Endothelial cell of umbilical vein (primary cell): ENCODE results near the gene NRF1. TPM values are rescaled to one million over a fixed set of nuclear protein-coding genes. Genes with fewer than 3 reads are reported as not detected.
"Not testable (repeated sequence)": the region's sequence is repeated elsewhere in the genome, so short reads cannot be mapped to it uniquely, and the experiment has no call there.

Experiments used
- Bru-seq: library from RNA; stranded (reverse); fragments of 400-500 nt; gene quantifications from one replicate; lab custom pipeline; 2021; lab: Mats Ljungman, UMichigan
- BruChase-seq, 2 experiments: library from RNA; stranded (reverse); fragments of 400-500 nt; gene quantifications; one replicate each; lab custom pipeline; 2021; lab: Mats Ljungman, UMichigan
- BruUV-seq: library from RNA; stranded (reverse); fragments of 400-500 nt; replicated peaks from 2 replicates; lab custom pipeline; 2021; lab: Mats Ljungman, UMichigan
- CTCF ChIA-PET: fragments of 300-600, 350-600 bp; sonication (Branson Sonifier 250); formaldehyde crosslinking; loops from one replicate; lab custom pipeline; 2021; ENCODE audit warnings: antibody characterized with exemption, inconsistent platforms; lab: Charles Lee
- POLR2A ChIA-PET: fragments of 300-600, 350-600 bp; sonication (Branson Sonifier 250); formaldehyde crosslinking; loops from one replicate; lab custom pipeline; 2021; ENCODE audit warnings: antibody characterized with exemption, inconsistent platforms; lab: Charles Lee
- DNase-seq: peaks from one replicate; pipeline ENCODE4 v3.0.0-alpha.2; 2011; ENCODE audit warnings: low read depth, low spot score
- FAIRE-seq: peaks from 2 replicates; lab custom pipeline; 2011; peaks lifted over from hg19 to GRCh38; lab: Jason Lieb, UNC
- H2AFZ ChIP-seq: 2 replicates; pipeline ENCODE4 v1.6.0; 2012; ENCODE audit warnings: low read depth, low read length, control low read depth, inconsistent platforms
- H3K27ac ChIP-seq: 2 replicates; pipeline ENCODE4 v1.5.1; 2011; ENCODE audit warnings: low read depth, mild to moderate bottlenecking, control low read depth, low read length, moderate library complexity; ENCODE audit not compliant: insufficient read depth
- H3K27me3 ChIP-seq, 2 experiments: 2 replicates each; pipeline versions ENCODE4 v1.6.0 to v1.6.1; 2011; ENCODE audit warnings: low read length in 2 of 2, mixed read lengths in 1 of 2; ENCODE audit not compliant: control insufficient read depth in 2 of 2, insufficient read depth in 2 of 2
- H3K36me3 ChIP-seq, 2 experiments: 2 replicates in 1 of 2; 3 replicates in 1 of 2; pipeline ENCODE4 v1.5.1; 2011; ENCODE audit warnings: low read length in 2 of 2, mild to moderate bottlenecking in 1 of 2, moderate library complexity in 1 of 2; ENCODE audit not compliant: control insufficient read depth in 2 of 2, insufficient read depth in 2 of 2; ENCODE audit errors: extremely low read depth in 1 of 2
- H3K4me1 ChIP-seq: 3 replicates; pipeline ENCODE4 v1.5.1; 2011; ENCODE audit warnings: mild to moderate bottlenecking, low read length; ENCODE audit not compliant: control insufficient read depth, insufficient read depth; ENCODE audit errors: extremely low read depth
- H3K4me2 ChIP-seq: 2 replicates; pipeline ENCODE4 v1.6.1; 2011; ENCODE audit warnings: low read length, control low read depth, mixed read lengths; ENCODE audit not compliant: insufficient read depth
- H3K4me3 ChIP-seq, 3 experiments: fragments of 200-600 bp in 1 of 3; sonication (generic), shearing (Covaris generic) in 1 of 3; replicated peaks in 1 of 3; 2 replicates each; pipeline ENCODE4 v1.5.1; 2011 to 2016; ENCODE audit warnings: control low read depth in 3 of 3, low read length in 3 of 3, mild to moderate bottlenecking in 2 of 3, inconsistent platforms in 1 of 3, low read depth in 1 of 3, moderate library complexity in 1 of 3; ENCODE audit not compliant: insufficient read depth in 1 of 3
- H3K79me2 ChIP-seq: 2 replicates; pipeline ENCODE4 v1.6.0; 2012; ENCODE audit warnings: low read length, inconsistent platforms; ENCODE audit not compliant: control insufficient read depth, insufficient read depth
- H3K9ac ChIP-seq: replicated peaks from 2 replicates; pipeline ENCODE3; 2011; ENCODE audit warnings: low read length, control low read depth; ENCODE audit not compliant: insufficient read depth; ENCODE audit errors: extremely low read depth
- H3K9me1 ChIP-seq: replicated peaks from 3 replicates; pipeline ENCODE4 v1.6.0; 2011; ENCODE audit warnings: mild to moderate bottlenecking, low read length; ENCODE audit not compliant: control insufficient read depth, insufficient read depth; ENCODE audit errors: extremely low read depth
- H3K9me3 ChIP-seq: replicated peaks from 2 replicates; pipeline ENCODE4 v1.5.1; 2012; ENCODE audit warnings: low read length, inconsistent platforms; ENCODE audit not compliant: control insufficient read depth, insufficient read depth
- H4K20me1 ChIP-seq: replicated peaks from 2 replicates; pipeline ENCODE3; 2011; ENCODE audit warnings: mild to moderate bottlenecking, low read length; ENCODE audit not compliant: control insufficient read depth, insufficient read depth; ENCODE audit errors: extremely low read depth
- EZH2 ChIP-seq: IDR thresholded peaks from 2 replicates; pipeline ENCODE4 v1.6.1; 2012; ENCODE audit warnings: borderline replicate concordance, low read depth, mild to moderate bottlenecking, moderate library complexity, low read length, inconsistent platforms; ENCODE audit not compliant: severe bottlenecking
- FOS ChIP-seq: IDR thresholded peaks from 2 replicates; pipeline ENCODE4 v1.6.1; 2011; ENCODE audit warnings: mild to moderate bottlenecking, low read length, moderate library complexity, borderline replicate concordance; ENCODE audit not compliant: insufficient read depth
- GATA2 ChIP-seq: IDR thresholded peaks from 2 replicates; pipeline ENCODE4 v1.7.0; 2011; ENCODE audit warnings: low read depth, mild to moderate bottlenecking, moderate library complexity, mixed read lengths, low read length; ENCODE audit not compliant: insufficient read length, insufficient read depth
- JUN ChIP-seq: IDR thresholded peaks from 2 replicates; pipeline ENCODE4 v1.6.1; 2011; ENCODE audit warnings: borderline replicate concordance, low read depth; ENCODE audit not compliant: insufficient read length, insufficient read depth
- MYC ChIP-seq: IDR thresholded peaks from one replicate; pipeline ENCODE4 v1.6.1; 2011; ENCODE audit warnings: mild to moderate bottlenecking, low read depth, low read length
- POLR2A ChIP-seq: IDR thresholded peaks from 2 replicates; pipeline ENCODE4 v1.6.1; 2012; ENCODE audit warnings: low read depth, mild to moderate bottlenecking, control low read depth, low read length
- POLR2AphosphoS5 ChIP-seq: IDR thresholded peaks from 2 replicates; pipeline ENCODE4 v1.6.1; 2012; ENCODE audit warnings: low read depth, mild to moderate bottlenecking, control low read depth, low read length, moderate library complexity; ENCODE audit not compliant: insufficient read depth
- dilution Hi-C: fragments of 300-500 bp; cut with MboI; formaldehyde crosslinking; loops from one replicate; pipeline ENCODE4 v1.15.0; 2019; ENCODE audit warnings: low sequenced_read_pairs; ENCODE audit not compliant: extremely low pct_ligation_motif_present
- intact Hi-C: fragments of 100-400 bp; cut with micrococcal nuclease; formaldehyde crosslinking; loops from one replicate; pipeline ENCODE4 v1.10.0; 2022
- long read RNA-seq: library from polyadenylated mRNA; stranded (forward); transcript quantifications from one replicate; pipeline ENCODE4 v2.0.0, GENCODE V29; 2021
- polyA minus RNA-seq, 3 experiments: library from RNA; depleted of rRNA, polyadenylated mRNA; stranded (reverse); fragments of >200 nt; gene quantifications; 1 replicate in 1 of 3; 2 replicates in 2 of 3; pipeline ENCODE4 v1.2.3, GENCODE V29; 2011
- polyA plus RNA-seq, 4 experiments: library from polyadenylated mRNA; depleted of rRNA in 3 of 4; stranded (reverse) in 3 of 4; unstranded in 1 of 4; fragments of >200 nt; gene quantifications; 2 replicates each; pipeline versions ENCODE4 v1.2.1 to v1.2.3, GENCODE V29; 2011 to 2012; ENCODE audit warnings: missing spikeins in 1 of 4
- total RNA-seq: library from RNA; stranded (reverse); gene quantifications from 2 replicates; pipeline ENCODE4 v1.2.3, GENCODE V29; 2021
- TF ChIP-seq, protein P1 (sequence below), 2 donors: IDR thresholded peaks; 1 replicate in 1 of 2; 2 replicates in 1 of 2; pipeline ENCODE4 v1.5.1; 2011; ENCODE audit warnings: low read length in 2 of 2, mild to moderate bottlenecking in 2 of 2, moderate library complexity in 2 of 2, control low read depth in 1 of 2, inconsistent platforms in 1 of 2, low read depth in 1 of 2; ENCODE audit not compliant: insufficient read depth in 1 of 2; ENCODE audit errors: extremely low read depth in 1 of 2
- TF ChIP-seq, protein P2 (sequence below): IDR thresholded peaks from 2 replicates; pipeline ENCODE4 v1.6.1; 2011; ENCODE audit not compliant: insufficient read depth, insufficient read length

NRF1 gene
- total RNA-seq (17.4 and 20.3 TPM in 2 replicates), polyA plus RNA-seq (12.3 and 14.6 TPM in 2 replicates), polyA minus RNA-seq (47.2 and 53.1 TPM in 2 replicates), Bru-seq, nascent RNA (percentile 82 among the genes with signal in this experiment), BruChase-seq, experiment 1, labeled RNA remaining after a 6-hour chase (percentile 81 among the genes with signal in this experiment), BruChase-seq, experiment 2, labeled RNA remaining after a 2-hour chase (percentile 72 among the genes with signal in this experiment)
- 10.7 and 11.5 TPM in 2 replicates for polyA plus RNA-seq (2011; cell fraction: cytosol; rRNA removed)
- 33.9 and 34.1 TPM in 2 replicates for polyA plus RNA-seq (2011; cell fraction: nucleus; rRNA removed)
- 8.0 and 10.5 TPM in 2 replicates for polyA plus RNA-seq (2012)
- polyA minus RNA-seq (2011; cell fraction: cytosol; rRNA and poly(A)+ RNA removed), result 17.7 TPM
- 37.5 and 63.6 TPM in 2 replicates for polyA minus RNA-seq (2011; cell fraction: nucleus; rRNA and poly(A)+ RNA removed)
- long read RNA-seq, partial matches to known transcripts, result 1 of 36 reads
- long read RNA-seq, other reads (novel, unspliced or antisense), result 25 of 36 reads

DNA sequence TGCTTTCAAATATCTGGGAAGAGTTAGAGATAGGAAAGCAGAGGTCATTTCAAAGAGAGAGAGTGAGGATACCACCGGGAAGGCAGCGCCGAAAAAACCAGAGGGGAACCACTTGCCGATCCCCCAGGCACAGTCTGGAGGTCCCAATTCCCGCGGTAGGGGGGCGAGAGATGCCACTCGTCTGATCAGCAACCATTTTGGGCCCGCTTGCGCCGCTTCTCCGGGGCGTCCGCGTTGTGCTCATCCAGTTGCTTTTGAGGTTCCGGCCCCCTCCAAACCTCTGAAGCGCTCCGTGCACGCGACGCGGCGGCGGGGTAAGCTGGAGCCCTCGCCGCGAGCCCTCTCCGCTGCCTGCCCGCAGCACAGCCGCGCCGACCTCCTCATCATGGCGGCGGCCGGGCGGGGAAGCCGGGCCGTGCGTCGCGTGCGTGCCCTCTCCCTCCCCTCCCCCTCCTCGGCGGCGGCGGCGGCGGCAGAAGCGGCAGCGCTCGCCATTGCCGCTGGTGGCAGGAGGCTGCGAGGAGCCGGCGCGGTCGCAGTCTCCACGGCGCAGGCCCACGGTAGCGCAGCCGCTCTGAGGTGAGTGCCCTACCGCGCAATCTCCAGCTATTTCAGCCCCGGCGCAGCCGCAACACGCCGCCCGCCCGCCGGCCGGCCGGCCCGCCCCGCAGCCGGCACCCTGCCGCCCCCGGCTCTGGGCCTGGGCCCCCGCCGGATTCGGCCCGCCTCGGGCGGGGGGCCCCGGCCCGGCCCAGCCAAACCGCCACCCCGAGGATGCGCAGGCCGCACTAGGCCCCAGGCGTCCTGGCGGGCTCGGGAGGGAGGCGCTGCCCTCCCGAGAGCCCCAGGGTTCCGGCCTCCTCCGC lies at the start of gene NRF1:
TSS of gene NRF1 (plus strand) at position 475 of the 866 bp plus-strand sequence. CDS start 45,632 bp downstream, outside the sequence.
- H3K4me3 ChIP-seq, result peak within 1 kb of the TSS; percentile 84 to 96 (median 95)
- peak within 1 kb of the TSS; percentile 81 for H3K27ac ChIP-seq
- POLR2A ChIA-PET, result interaction anchor here (0.6 kb wide), 2 partner anchors 419 to 436 kb away, joined by 4 to 5 read pairs; no protein-coding TSS in a partner anchor
- BruUV-seq, result TSS peak; percentile 67
- H3K36me3 ChIP-seq, result no peaks in the 10 kb centered on the region
- H3K9me3 ChIP-seq, result no peaks in the 10 kb centered on the region
- FAIRE-seq, result peak; percentile 12
- H3K9me1 ChIP-seq, result no peaks in the 10 kb centered on the region
- TF ChIP-seq JUN (no peak), EZH2 (no peak), GATA2 (no peak), POLR2AphosphoS5 (peak; percentile 98), MYC (peak; percentile 78), POLR2A (peak; percentile 87), FOS (no peak)
- TF ChIP-seq, protein P1, sequence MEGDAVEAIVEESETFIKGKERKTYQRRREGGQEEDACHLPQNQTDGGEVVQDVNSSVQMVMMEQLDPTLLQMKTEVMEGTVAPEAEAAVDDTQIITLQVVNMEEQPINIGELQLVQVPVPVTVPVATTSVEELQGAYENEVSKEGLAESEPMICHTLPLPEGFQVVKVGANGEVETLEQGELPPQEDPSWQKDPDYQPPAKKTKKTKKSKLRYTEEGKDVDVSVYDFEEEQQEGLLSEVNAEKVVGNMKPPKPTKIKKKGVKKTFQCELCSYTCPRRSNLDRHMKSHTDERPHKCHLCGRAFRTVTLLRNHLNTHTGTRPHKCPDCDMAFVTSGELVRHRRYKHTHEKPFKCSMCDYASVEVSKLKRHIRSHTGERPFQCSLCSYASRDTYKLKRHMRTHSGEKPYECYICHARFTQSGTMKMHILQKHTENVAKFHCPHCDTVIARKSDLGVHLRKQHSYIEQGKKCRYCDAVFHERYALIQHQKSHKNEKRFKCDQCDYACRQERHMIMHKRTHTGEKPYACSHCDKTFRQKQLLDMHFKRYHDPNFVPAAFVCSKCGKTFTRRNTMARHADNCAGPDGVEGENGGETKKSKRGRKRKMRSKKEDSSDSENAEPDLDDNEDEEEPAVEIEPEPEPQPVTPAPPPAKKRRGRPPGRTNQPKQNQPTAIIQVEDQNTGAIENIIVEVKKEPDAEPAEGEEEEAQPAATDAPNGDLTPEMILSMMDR (IDR thresholded peaks at IDR 0.05; ENCODE audit: extremely low read depth in 1 of 2, insufficient read depth in 1 of 2, low read depth in 1 of 2, low read length in 2 of 2), result peak in 1 of 2 donors; percentile 10
- TF ChIP-seq, protein P2, sequence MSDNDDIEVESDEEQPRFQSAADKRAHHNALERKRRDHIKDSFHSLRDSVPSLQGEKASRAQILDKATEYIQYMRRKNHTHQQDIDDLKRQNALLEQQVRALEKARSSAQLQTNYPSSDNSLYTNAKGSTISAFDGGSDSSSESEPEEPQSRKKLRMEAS, result no peak
- DNase-seq, result peak; percentile 92
- peaks cover 57% of the 10 kb centered on the region for H3K79me2 ChIP-seq
- peak within 1 kb of the TSS; percentile 61 for H2AFZ ChIP-seq
- H3K27me3 ChIP-seq, result no peaks in the 10 kb centered on the region
- dilution Hi-C loops (no loop called here), intact Hi-C loops (loop anchor here (1.0 to 2.0 kb wide), 6 partner anchors 24 to 399 kb away; partner anchors contain the start of gene STRIP2)
- H4K20me1 ChIP-seq, result peaks cover 4% of the 10 kb centered on the region
- H3K9ac ChIP-seq, result peak within 1 kb of the TSS; percentile 97
- H3K4me2 ChIP-seq, result peak within 1 kb of the TSS; percentile 94
- CTCF ChIA-PET, result interaction anchor here (0.7 to 3.8 kb wide), 9 partner anchors 11 to 219 kb away, joined by 3 to 133 read pairs (median 6); no protein-coding TSS in a partner anchor
- peaks cover 13% of the 10 kb centered on the region for H3K4me1 ChIP-seq

DNA sequence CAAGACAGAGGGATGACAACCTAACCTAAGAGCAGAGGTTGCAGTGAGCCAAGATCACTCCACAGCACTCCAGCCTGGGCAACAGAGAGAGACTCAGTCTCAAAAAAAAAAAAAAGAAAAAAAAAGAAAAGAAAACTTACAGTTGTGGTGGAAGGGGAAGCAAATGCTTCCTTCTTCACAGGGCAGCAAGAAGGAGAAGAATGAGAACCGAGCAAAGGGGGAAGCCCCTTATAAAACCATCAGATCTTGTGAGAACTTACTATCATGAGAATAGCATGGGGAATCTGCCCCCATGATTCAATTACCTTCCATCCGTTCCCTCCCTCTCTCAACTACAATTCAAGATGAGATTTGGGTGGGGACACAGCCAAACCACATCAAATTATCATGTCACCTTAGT lies 45.2 kb upstream of the NRF1 start:
- intact Hi-C loops, H4K20me1 ChIP-seq, FAIRE-seq, H3K79me2 ChIP-seq, H3K9ac ChIP-seq, H3K36me3 ChIP-seq, H3K9me3 ChIP-seq, H3K4me3 ChIP-seq, H3K9me1 ChIP-seq, dilution Hi-C loops, POLR2A ChIA-PET, H3K27ac ChIP-seq, BruUV-seq, CTCF ChIA-PET, DNase-seq, H2AFZ ChIP-seq, H3K4me2 ChIP-seq, H3K4me1 ChIP-seq: not testable (repeated sequence)
- H3K27me3 ChIP-seq, result peaks cover 10 to 13% of the 10 kb centered on the region in 2 experiments
